ENCODE results near the gene ATP1A4.

The ATP1A4 gene

GRCh38 chr1:160207771-160208556 lies 56.6 kb downstream of the ATP1A4 start:
- DNase-seq, result no peak

- DNase-seq, result no peak
Observed at GRCh38 chr1:160208557-160209320, 57.3 kb downstream of the ATP1A4 start.

- DNase-seq, result no peak
Observed at GRCh38 chr1:160209321-160210046, 58.1 kb downstream of the ATP1A4 start.

GRCh38 chr1:160210561-160210960 lies 59.2 kb downstream of the ATP1A4 start:
- DNase-seq, result no peak

GRCh38 chr1:160211046-160211790 lies 59.8 kb downstream of the ATP1A4 start:
- DNase-seq, result no peak

- DNase-seq, result no peak
Observed at GRCh38 chr1:160214481-160215140, 63.2 kb downstream of the ATP1A4 start.

GRCh38 chr1:160216301-160216700 lies 64.9 kb downstream of the ATP1A4 start:
- no peak for DNase-seq

- DNase-seq, result no peak
Observed at GRCh38 chr1:160217481-160218051, 66.2 kb downstream of the ATP1A4 start.

- DNase-seq, result no peak
Observed at GRCh38 chr1:160219062-160219929, 67.9 kb downstream of the ATP1A4 start.

GRCh38 chr1:160220301-160220700 lies 68.9 kb downstream of the ATP1A4 start:
- DNase-seq, result no peak

- no peak for DNase-seq
Observed at GRCh38 chr1:160221089-160221488, 69.7 kb downstream of the ATP1A4 start.

GRCh38 chr1:160222546-160222945 lies 71.1 kb downstream of the ATP1A4 start:
- no peak for DNase-seq

GRCh38 chr1:160224606-160225005 lies 73.2 kb downstream of the ATP1A4 start:
- no peak for DNase-seq

- no peak for DNase-seq
Observed at GRCh38 chr1:160225345-160225744, 73.9 kb downstream of the ATP1A4 start.

- no peak for DNase-seq
Observed at GRCh38 chr1:160226623-160227022, 75.2 kb downstream of the ATP1A4 start.

- DNase-seq, result no peak
Observed at GRCh38 chr1:160227034-160227433, 75.6 kb downstream of the ATP1A4 start.

GRCh38 chr1:160227561-160227960 lies 76.2 kb downstream of the ATP1A4 start:
- DNase-seq, result no peak

- DNase-seq, result no peak
Observed at GRCh38 chr1:160228431-160228830, 77.0 kb downstream of the ATP1A4 start.

- DNase-seq, result no peak
Observed at GRCh38 chr1:160232911-160233310, 81.5 kb downstream of the ATP1A4 start.

Data from activated effector memory CD4-positive, alpha-beta T cell treated with Interleukin-2 at 50 U/mL for 16 hours (primary cell).